WTC11 (cell line): Measurements from ENCODE around the gene MAP3K12. TPM values are rescaled to one million over a fixed set of nuclear protein-coding genes. Genes with fewer than 3 reads are reported as not detected.

Experiments used
- ATAC-seq: fragments of 200-7000 bp; cut with Tn5 transposase; 2 replicates; pipeline ENCODE4 v1.10.0; 2021; ENCODE audit warnings: mild to moderate bottlenecking, moderate library complexity
- CTCF ChIA-PET: fragments of 300-600 bp; sonication (Branson Sonifier 250); formaldehyde crosslinking; loops from one replicate; lab custom pipeline; 2021; ENCODE audit warnings: antibody characterized with exemption; lab: Charles Lee
- POLR2A ChIA-PET: fragments of 350-600 bp; sonication (Branson Sonifier 250); formaldehyde crosslinking; loops from one replicate; lab custom pipeline; 2021; ENCODE audit warnings: antibody characterized with exemption; lab: Charles Lee
- DNase-seq: peaks from one replicate; pipeline ENCODE4 v3.0.0; 2021; ENCODE audit warnings: low spot score
- H3K27ac Mint-ChIP-seq: 2 replicates; pipeline ENCODE4 v1.8.0; 2021; ENCODE audit warnings: mixed read lengths
- H3K27me3 Mint-ChIP-seq: 2 replicates; pipeline ENCODE4 v1.8.0; 2021; ENCODE audit warnings: low read depth, mild to moderate bottlenecking, moderate library complexity, mixed read lengths
- H3K36me3 Mint-ChIP-seq: 2 replicates; pipeline ENCODE4 v1.8.0; 2021; ENCODE audit warnings: mixed read lengths
- H3K4me1 Mint-ChIP-seq: 2 replicates; pipeline ENCODE4 v1.8.0; 2022; ENCODE audit warnings: mixed read lengths
- H3K4me3 Mint-ChIP-seq: 2 replicates; pipeline ENCODE4 v1.8.0; 2021; ENCODE audit warnings: mild to moderate bottlenecking, moderate library complexity, mixed read lengths
- H3K9me3 Mint-ChIP-seq: 2 replicates; pipeline ENCODE4 v1.8.0; 2021; ENCODE audit warnings: mixed read lengths
- CDX4 ChIP-seq: fragments of 250-450 bp; sonication (Bioruptor Pico); IDR thresholded peaks from 2 replicates; pipeline ENCODE4 v1.9.0; 2021; ENCODE audit warnings: moderate library complexity, mild to moderate bottlenecking, inconsistent platforms, borderline replicate concordance
- CTCF ChIP-seq: fragments of 200-600 bp; IDR thresholded peaks from 2 replicates; pipeline ENCODE4 v1.8.0; 2022; ENCODE audit warnings: antibody characterized with exemption
- E2F4 ChIP-seq: sonication (generic); formaldehyde crosslinking; IDR thresholded peaks from 2 replicates; pipeline ENCODE4 v1.8.1; 2022; ENCODE audit warnings: low read depth, mild to moderate bottlenecking, moderate library complexity, missing genetic modification reagents, borderline replicate concordance
- ELF4 ChIP-seq: sonication (generic); formaldehyde crosslinking; IDR thresholded peaks from 2 replicates; pipeline ENCODE4 v1.8.1; 2022; ENCODE audit warnings: low read depth, mild to moderate bottlenecking, moderate library complexity, missing genetic modification reagents
- ESRRA ChIP-seq: sonication (generic); formaldehyde crosslinking; IDR thresholded peaks from 2 replicates; pipeline ENCODE4 v1.8.1; 2022; ENCODE audit warnings: mild to moderate bottlenecking, missing genetic modification reagents, borderline replicate concordance
- ETV6 ChIP-seq: sonication (generic); formaldehyde crosslinking; IDR thresholded peaks from 2 replicates; pipeline ENCODE4 v1.8.1; 2022; ENCODE audit warnings: mild to moderate bottlenecking, missing genetic modification reagents
- FOXJ3 ChIP-seq: sonication (generic); formaldehyde crosslinking; IDR thresholded peaks from 2 replicates; pipeline ENCODE4 v1.9.0; 2021; ENCODE audit warnings: missing genetic modification reagents, mild to moderate bottlenecking, borderline replicate concordance
- GRHL2 ChIP-seq: fragments of 250-450 bp; sonication (Bioruptor Pico); IDR thresholded peaks from 2 replicates; pipeline ENCODE4 v1.8.0; 2022; ENCODE audit warnings: mild to moderate bottlenecking, moderate library complexity; ENCODE audit not compliant: insufficient replicate concordance, severe bottlenecking
- GTF2I ChIP-seq: fragments of 250-450 bp; sonication (Bioruptor Pico); conservative IDR thresholded peaks from 2 replicates; pipeline ENCODE4 v1.4.0; 2021; ENCODE audit warnings: mild to moderate bottlenecking
- HMGXB4 ChIP-seq: sonication (generic); formaldehyde crosslinking; IDR thresholded peaks from 2 replicates; pipeline ENCODE4 v1.8.1; 2023; ENCODE audit warnings: mild to moderate bottlenecking, moderate library complexity, missing genetic modification reagents
- IRF1 ChIP-seq: sonication (generic); formaldehyde crosslinking; IDR thresholded peaks from 2 replicates; pipeline ENCODE4 v1.8.0; 2023; ENCODE audit warnings: missing genetic modification reagents
- IRF2 ChIP-seq: sonication (generic); formaldehyde crosslinking; IDR thresholded peaks from 2 replicates; pipeline ENCODE4 v1.8.0; 2022; ENCODE audit warnings: low read depth, missing genetic modification reagents, borderline replicate concordance
- JUN ChIP-seq: sonication (generic); formaldehyde crosslinking; IDR thresholded peaks from 2 replicates; pipeline ENCODE4 v1.8.0; 2023; ENCODE audit warnings: mild to moderate bottlenecking, missing genetic modification reagents
- MAX ChIP-seq: sonication (generic); formaldehyde crosslinking; IDR thresholded peaks from 2 replicates; pipeline ENCODE4 v1.8.0; 2022; ENCODE audit warnings: mild to moderate bottlenecking, missing genetic modification reagents
- NFATC4 ChIP-seq: fragments of 250-450 bp; sonication (Bioruptor Pico); IDR thresholded peaks from 2 replicates; pipeline ENCODE4 v1.9.0; 2021; ENCODE audit warnings: mild to moderate bottlenecking
- OVOL2 ChIP-seq: fragments of 250-450 bp; sonication (Bioruptor Pico); IDR thresholded peaks from 2 replicates; pipeline ENCODE4 v1.9.0; 2021; ENCODE audit warnings: mild to moderate bottlenecking, borderline replicate concordance
- PRDM15 ChIP-seq: sonication (generic); formaldehyde crosslinking; IDR thresholded peaks from 2 replicates; pipeline ENCODE4 v1.8.0; 2022; ENCODE audit warnings: missing genetic modification reagents
- RORB ChIP-seq: fragments of 250-450 bp; sonication (Bioruptor Pico); IDR thresholded peaks from 2 replicates; pipeline ENCODE4 v1.9.0; 2021; ENCODE audit warnings: mild to moderate bottlenecking
- SOX15 ChIP-seq: fragments of 250-450 bp; sonication (Bioruptor Pico); IDR thresholded peaks from 2 replicates; pipeline ENCODE4 v1.9.0; 2021; ENCODE audit warnings: mild to moderate bottlenecking
- STAT6 ChIP-seq: sonication (generic); formaldehyde crosslinking; conservative IDR thresholded peaks from 2 replicates; pipeline ENCODE4 v1.8.1; 2023; ENCODE audit warnings: mild to moderate bottlenecking, low read depth, missing genetic modification reagents, moderate library complexity
- TEAD4 ChIP-seq: sonication (generic); formaldehyde crosslinking; IDR thresholded peaks from 2 replicates; pipeline ENCODE4 v1.8.0; 2022; ENCODE audit warnings: mild to moderate bottlenecking, missing genetic modification reagents
- ZNF121 ChIP-seq: sonication (generic); formaldehyde crosslinking; IDR thresholded peaks from 2 replicates; pipeline ENCODE4 v1.8.0; 2023; ENCODE audit warnings: missing genetic modification reagents
- total RNA-seq: library from RNA; stranded (reverse); gene quantifications from 3 replicates; pipeline ENCODE4 v1.2.3, GENCODE V29; 2021

Gene MAP3K12
- total RNA-seq, 1 experiment from 2014 or later, result 23.6 TPM

GRCh38 chr12:53530920-53531319, 31.7 kb upstream of the MAP3K12 start:
- ATAC-seq, result no peak
- H3K36me3 Mint-ChIP-seq, result peaks cover 26% of the 10 kb centered on the region
- no peak for DNase-seq
- no peaks in the 10 kb centered on the region for H3K9me3 Mint-ChIP-seq
- CTCF ChIA-PET, result no interaction called here
- H3K4me3 Mint-ChIP-seq, result no peak overlapping the region
- TF ChIP-seq IRF1 (CRISPR knock-in tag) (no peak), HMGXB4 (CRISPR knock-in tag) (no peak), JUN (CRISPR knock-in tag) (no peak), NFATC4 (no peak), TEAD4 (no peak), ZNF121 (CRISPR knock-in tag) (no peak), ETV6 (CRISPR knock-in tag) (no peak), CDX4 (no peak), ESRRA (CRISPR knock-in tag) (no peak), SOX15 (CRISPR knock-in tag) (no peak), IRF2 (CRISPR knock-in tag) (no peak), MAX (CRISPR knock-in tag) (no peak)
- TF ChIP-seq, all 79 proteins: peak for 0
- Mint-ChIP-seq H3K4me1 (no peaks in the 10 kb centered on the region), H3K27me3 (no peaks in the 10 kb centered on the region), H3K27ac (no peak overlapping the region)
- POLR2A ChIA-PET, result no interaction called here

- no peak for DNase-seq
- H3K36me3 Mint-ChIP-seq, result peaks cover 22% of the 10 kb centered on the region
- H3K27ac Mint-ChIP-seq, result no peak overlapping the region
- no peaks in the 10 kb centered on the region for H3K27me3 Mint-ChIP-seq
- no peak overlapping the region for H3K4me3 Mint-ChIP-seq
- POLR2A ChIA-PET, result no interaction called here
- CTCF ChIA-PET, result no interaction called here
- H3K9me3 Mint-ChIP-seq, result no peaks in the 10 kb centered on the region
- no peak for ATAC-seq
- no peaks in the 10 kb centered on the region for H3K4me1 Mint-ChIP-seq
- TF ChIP-seq E2F4 (CRISPR knock-in tag) (no peak), ETV6 (CRISPR knock-in tag) (no peak), STAT6 (no peak), ELF4 (CRISPR knock-in tag) (no peak), CTCF (no peak), GTF2I (no peak), FOXJ3 (CRISPR knock-in tag) (no peak), GRHL2 (no peak), RORB (CRISPR knock-in tag) (no peak), OVOL2 (no peak), PRDM15 (CRISPR knock-in tag) (no peak), ESRRA (CRISPR knock-in tag) (no peak), CDX4 (no peak)
Measured at GRCh38 chr12:53530061-53530460, 30.8 kb upstream of the MAP3K12 start.
